Measurements from ENCODE around the gene MDK.

DNA sequence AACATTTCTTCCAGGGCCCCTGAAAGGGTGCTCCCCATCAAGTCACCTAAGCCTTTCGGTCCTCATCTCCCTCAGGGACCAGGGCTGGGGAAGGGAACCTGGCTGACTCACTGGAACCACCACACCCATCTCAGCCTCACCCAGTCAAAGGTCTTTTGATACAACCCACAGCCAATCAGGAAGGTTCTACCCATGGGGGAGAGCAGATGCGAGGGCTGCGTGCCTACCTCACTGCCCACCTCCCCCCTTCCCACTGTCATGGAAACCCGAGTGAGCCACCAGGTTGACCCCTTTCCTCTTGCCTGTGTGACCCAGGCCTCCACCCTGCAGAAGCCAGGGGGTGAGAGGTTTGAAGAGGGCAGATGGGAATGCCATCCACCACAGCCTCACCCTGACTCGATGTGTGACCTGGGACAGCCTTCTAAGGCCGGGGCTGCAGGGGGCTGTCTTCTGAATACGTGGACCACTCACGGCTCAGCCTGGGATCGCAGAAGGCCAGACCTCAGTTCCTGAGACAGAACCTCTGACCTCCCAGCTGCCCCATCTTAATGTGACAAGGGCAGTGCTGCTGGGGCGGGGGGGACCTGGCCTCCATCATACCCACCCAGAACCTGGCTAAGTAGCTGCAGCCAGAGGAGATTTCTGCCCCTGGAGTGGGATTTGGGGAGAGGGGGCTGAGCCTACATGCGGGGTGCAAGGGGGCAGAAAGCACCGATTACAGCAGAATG is 2.7 kb downstream of the MDK start:
- no peak for TF ChIP-seq ARNTL (CRISPR knock-in tag; IDR thresholded peaks at IDR 0.05; ENCODE audit: borderline replicate concordance, low read depth)
- no peak for TF ChIP-seq PATZ1 (CRISPR knock-in tag; IDR thresholded peaks at IDR 0.05; ENCODE audit: borderline replicate concordance)
- no peak for TF ChIP-seq ZNF8 (CRISPR knock-in tag; IDR thresholded peaks at IDR 0.05)
- TF ChIP-seq BACH2 (CRISPR knock-in tag; IDR thresholded peaks at IDR 0.05; ENCODE audit: borderline replicate concordance): no peak
- no peak for TF ChIP-seq RARB (CRISPR knock-in tag; IDR thresholded peaks at IDR 0.05)
- no peak for TF ChIP-seq TOX (CRISPR knock-in tag; IDR thresholded peaks at IDR 0.05; ENCODE audit: borderline replicate concordance)
- no peak for TF ChIP-seq GLIS3 (CRISPR knock-in tag; IDR thresholded peaks at IDR 0.05)
- TF ChIP-seq, protein P1, sequence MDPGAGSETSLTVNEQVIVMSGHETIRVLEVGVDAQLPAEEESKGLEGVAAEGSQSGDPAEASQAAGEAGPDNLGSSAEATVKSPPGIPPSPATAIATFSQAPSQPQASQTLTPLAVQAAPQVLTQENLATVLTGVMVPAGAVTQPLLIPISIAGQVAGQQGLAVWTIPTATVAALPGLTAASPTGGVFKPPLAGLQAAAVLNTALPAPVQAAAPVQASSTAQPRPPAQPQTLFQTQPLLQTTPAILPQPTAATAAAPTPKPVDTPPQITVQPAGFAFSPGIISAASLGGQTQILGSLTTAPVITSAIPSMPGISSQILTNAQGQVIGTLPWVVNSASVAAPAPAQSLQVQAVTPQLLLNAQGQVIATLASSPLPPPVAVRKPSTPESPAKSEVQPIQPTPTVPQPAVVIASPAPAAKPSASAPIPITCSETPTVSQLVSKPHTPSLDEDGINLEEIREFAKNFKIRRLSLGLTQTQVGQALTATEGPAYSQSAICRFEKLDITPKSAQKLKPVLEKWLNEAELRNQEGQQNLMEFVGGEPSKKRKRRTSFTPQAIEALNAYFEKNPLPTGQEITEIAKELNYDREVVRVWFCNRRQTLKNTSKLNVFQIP (CRISPR knock-in tag; IDR thresholded peaks at IDR 0.05; ENCODE audit: borderline replicate concordance, low read depth): no peak
- TF ChIP-seq OSR1 (CRISPR knock-in tag; IDR thresholded peaks at IDR 0.05): no peak
- no peak for TF ChIP-seq PPARA (CRISPR knock-in tag; IDR thresholded peaks at IDR 0.05; ENCODE audit: borderline replicate concordance)
- TF ChIP-seq, protein P2, sequence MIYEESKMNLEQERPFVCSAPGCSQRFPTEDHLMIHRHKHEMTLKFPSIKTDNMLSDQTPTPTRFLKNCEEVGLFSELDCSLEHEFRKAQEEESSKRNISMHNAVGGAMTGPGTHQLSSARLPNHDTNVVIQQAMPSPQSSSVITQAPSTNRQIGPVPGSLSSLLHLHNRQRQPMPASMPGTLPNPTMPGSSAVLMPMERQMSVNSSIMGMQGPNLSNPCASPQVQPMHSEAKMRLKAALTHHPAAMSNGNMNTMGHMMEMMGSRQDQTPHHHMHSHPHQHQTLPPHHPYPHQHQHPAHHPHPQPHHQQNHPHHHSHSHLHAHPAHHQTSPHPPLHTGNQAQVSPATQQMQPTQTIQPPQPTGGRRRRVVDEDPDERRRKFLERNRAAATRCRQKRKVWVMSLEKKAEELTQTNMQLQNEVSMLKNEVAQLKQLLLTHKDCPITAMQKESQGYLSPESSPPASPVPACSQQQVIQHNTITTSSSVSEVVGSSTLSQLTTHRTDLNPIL (CRISPR knock-in tag; IDR thresholded peaks at IDR 0.05; ENCODE audit: low read depth): no peak
